Pons (tissue), 1 donor: ENCODE data around the gene HECTD1.
"Not testable (repeated sequence)": the region's sequence is repeated elsewhere in the genome, so short reads cannot be mapped to it uniquely, and the experiment has no call there.

Experiments
- DNase-seq: peaks from one replicate; pipeline ENCODE4 v3.0.0-alpha.2; 2016; ENCODE audit warnings: low spot score

Gene HECTD1

GRCh38 chr14:31092160-31092708 is 115.4 kb downstream of the HECTD1 start:
- no peak for DNase-seq

- peak; percentile 20 for DNase-seq
Measured at GRCh38 chr14:31090883-31091764, 116.5 kb downstream of the HECTD1 start.

- not testable (repeated sequence) for DNase-seq
Measured at GRCh38 chr14:31086466-31086865, 121.1 kb downstream of the HECTD1 start.

DNA sequence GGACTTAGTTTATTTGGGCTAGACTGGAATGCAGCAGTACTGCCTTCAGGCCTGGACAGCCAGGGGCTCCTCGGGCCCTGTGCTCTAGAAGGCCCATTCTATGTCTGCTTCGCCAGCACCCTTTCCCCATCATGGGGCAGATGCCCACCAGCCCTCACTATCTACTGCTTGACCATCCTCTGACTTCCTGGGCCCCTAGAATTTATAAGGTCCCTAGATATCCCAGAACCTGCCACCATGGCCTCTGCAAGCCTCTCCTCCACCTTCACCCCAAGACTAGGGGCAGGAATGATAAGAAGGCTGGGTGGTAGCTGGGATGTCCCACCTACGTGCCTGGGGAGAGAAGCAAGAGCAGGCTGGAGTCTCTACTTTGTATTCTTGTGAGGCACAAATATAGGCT is 122.6 kb downstream of the HECTD1 start:
- DNase-seq, result no peak

- no peak for DNase-seq
Measured at GRCh38 chr14:31084385-31084784, 123.2 kb downstream of the HECTD1 start.

- no peak for DNase-seq
Measured at GRCh38 chr14:31083781-31084180, 123.8 kb downstream of the HECTD1 start.

- DNase-seq, result no peak
Measured at GRCh38 chr14:31080484-31080883, 127.1 kb downstream of the HECTD1 start.

GRCh38 chr14:31080056-31080455 is 127.5 kb downstream of the HECTD1 start:
- no peak for DNase-seq

- no peak for DNase-seq
Measured at GRCh38 chr14:31078766-31079165, 128.8 kb downstream of the HECTD1 start.

GRCh38 chr14:31075144-31075543 is 132.4 kb downstream of the HECTD1 start:
- DNase-seq, result no peak

DNA sequence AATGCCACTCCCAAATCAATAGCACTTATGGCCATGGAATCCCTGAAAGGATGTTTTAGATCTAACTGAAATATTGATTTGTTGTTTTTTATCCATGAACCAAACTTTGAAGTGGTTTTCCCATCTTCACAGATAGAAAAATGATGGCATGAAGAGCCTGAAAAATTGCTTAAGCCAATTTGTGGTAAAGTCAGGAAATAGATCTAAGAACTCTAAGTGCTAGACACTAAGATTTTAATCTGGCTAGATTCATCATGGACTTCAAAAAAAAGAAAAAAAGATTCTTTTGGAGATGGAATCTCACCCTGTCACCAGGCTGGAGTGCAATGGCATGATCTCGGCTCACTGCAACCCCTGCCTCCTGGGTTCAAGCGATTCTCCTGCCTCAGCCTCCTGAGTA is 136.4 kb downstream of the HECTD1 start:
- no peak for DNase-seq

DNA sequence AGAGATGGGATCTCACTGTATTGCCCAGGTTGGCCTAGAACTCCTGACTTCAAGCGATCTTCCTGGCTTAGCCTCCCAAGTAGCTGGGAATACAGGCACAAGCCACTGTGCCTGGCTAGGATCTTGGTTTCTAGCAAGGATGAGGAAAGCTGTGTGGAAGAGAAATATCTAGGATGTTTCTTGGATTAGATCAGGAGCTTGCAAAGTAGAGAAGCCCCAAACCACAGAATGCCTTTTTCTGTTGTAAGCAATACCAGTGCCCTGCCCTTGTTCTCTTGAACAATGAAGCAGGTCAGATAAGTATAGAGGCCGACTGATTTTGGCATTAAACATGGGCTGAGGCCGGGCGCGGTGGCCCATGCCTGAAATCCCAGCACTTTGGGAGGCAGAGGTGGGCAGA is 137.2 kb downstream of the HECTD1 start:
- DNase-seq, result no peak

DNA sequence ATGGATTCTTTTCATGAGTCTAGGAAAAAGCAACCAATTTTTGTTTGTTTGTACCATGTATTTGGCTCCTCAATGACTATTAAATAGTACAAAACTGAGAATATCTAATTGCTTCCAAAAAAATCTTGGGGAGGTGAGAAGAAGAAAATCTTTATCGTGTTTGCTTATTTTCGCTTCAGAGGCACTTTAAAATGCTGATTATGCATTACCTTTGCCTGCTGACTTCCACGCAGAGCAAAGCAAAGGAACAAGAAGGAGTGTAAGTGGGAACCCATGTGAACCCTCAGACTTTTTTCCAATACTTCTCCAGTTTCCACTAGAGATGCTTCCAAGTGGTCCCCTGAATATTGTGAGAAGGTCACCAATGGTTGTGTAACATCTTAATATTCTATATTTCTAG is 138.2 kb downstream of the HECTD1 start:
- no peak for DNase-seq

GRCh38 chr14:31068235-31068634 is 139.4 kb downstream of the HECTD1 start:
- DNase-seq, result no peak

DNA sequence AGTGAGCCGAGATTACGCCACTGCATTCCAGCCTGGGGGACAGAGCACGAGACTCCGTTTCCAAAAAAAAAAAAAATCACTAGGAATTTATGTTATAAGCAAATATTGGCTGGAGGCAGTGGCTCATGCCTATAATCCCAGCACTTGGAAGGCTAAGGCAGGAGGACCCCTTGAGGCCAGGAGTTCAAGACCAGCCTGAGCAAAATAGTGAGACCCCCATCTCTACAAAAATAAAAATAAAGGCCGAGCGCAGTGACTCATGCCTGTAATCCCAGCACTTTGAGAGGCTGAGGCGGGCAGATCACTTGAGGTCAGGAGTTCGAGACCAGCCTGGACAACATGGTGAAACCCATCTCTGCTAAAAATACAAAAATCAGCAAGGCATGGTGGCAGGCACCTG is 144.7 kb downstream of the HECTD1 start:
- not testable (repeated sequence) for DNase-seq

GRCh38 chr14:31060253-31060875 is 147.2 kb downstream of the HECTD1 start:
- DNase-seq, result no peak

GRCh38 chr14:31059152-31059924 is 148.3 kb downstream of the HECTD1 start:
- no peak for DNase-seq

DNA sequence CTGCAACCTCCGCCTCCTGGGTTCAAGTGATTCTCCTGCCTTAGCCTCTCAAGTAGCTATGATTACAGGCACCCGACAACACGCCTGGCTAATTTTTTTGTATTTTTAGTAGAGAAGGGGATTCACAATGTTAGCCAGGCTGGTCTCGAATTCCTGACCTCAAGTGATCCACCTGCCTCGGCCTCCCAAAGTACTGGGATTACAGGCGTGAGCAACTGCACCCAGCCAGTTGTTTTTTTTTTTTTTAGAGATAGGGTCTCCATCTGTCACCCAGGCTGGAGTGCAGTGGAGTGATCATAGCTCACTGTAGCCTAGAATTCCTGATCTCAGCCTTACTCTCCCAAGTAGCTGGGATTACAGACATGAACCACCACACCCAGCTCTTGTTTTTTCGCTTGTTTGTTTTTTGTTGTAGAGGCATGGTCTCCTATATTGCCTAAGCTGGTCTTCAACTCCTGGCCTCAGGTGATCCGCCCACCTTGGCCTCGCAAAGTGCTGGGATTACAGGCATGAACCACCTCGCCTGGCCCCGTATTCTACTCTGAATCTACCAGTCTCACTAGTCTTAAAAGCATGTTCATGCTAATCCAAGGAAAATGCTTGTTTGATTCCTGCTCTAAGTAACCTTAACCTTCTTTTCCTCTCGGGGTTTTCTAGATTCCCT is 149.8 kb downstream of the HECTD1 start:
- DNase-seq, result no peak

DNA sequence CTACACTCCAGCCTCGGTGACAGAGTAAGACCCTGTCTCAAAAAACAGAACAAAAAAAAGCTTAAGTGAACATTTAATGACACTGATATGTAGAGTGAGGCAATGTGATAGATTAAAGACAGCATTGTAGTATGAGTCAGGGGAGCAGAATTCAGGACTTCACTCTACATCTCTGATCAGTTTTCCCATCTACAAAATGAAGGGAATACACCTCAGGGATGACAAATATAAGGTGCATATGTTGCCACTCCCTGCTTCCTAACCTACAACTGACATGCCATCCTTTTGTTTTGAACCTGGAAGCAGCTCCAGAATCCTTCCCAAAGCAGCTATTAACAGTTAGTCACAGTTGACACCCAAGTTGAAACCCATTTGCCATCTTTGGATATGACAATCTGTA is 150.6 kb downstream of the HECTD1 start:
- no peak for DNase-seq

- not testable (repeated sequence) for DNase-seq
Measured at GRCh38 chr14:31052905-31053586, 154.5 kb downstream of the HECTD1 start.

DNA sequence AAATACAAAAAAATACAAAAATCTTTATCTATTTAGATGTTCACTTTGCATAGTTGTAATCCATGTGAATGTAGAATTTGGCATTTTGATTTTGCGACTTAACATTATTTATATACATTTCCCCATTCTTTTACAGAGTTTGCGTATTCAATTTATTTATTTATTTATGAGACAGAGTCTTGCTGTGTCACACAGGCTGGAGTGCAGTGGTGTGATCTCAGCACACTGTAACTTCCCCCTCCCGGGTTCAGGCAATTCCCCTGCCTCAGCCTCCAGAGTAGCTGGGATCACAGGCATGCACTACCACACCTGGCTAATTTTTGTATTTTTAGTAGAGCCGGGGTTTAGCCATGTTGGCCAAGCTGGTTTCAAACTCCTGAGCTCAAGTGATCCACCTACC is 156.1 kb downstream of the HECTD1 start:
- no peak for DNase-seq
